CD4-positive, alpha-beta T cell treated with Interleukin-15 for 1 hour (primary cell): ENCODE results near the gene NOC3L.
"Not testable (repeated sequence)": the region's sequence is repeated elsewhere in the genome, so short reads cannot be mapped to it uniquely, and the experiment has no call there.

Experiments used
- DNase-seq: peaks from one replicate; pipeline ENCODE4 v3.0.0-alpha.2; 2020

NOC3L gene

GRCh38 chr10:94361171-94361794 lies 1.5 kb downstream of the NOC3L start:
- DNase-seq = no peak

GRCh38 chr10:94358480-94358879 lies 4.3 kb downstream of the NOC3L start:
- no peak for DNase-seq

GRCh38 chr10:94357193-94357592 lies 5.5 kb downstream of the NOC3L start:
- DNase-seq = no peak

- DNase-seq = no peak
These were observed 6.9 kb downstream of the NOC3L start for GRCh38 chr10:94355841-94356240.

- DNase-seq = no peak
These were observed 9.4 kb downstream of the NOC3L start for GRCh38 chr10:94353336-94353735.

- DNase-seq = no peak
These were observed 11.7 kb downstream of the NOC3L start for GRCh38 chr10:94351089-94351488.

- DNase-seq = not testable (repeated sequence)
These were observed 12.2 kb downstream of the NOC3L start for GRCh38 chr10:94350500-94350899.

GRCh38 chr10:94349327-94349726 lies 13.4 kb downstream of the NOC3L start:
- DNase-seq = no peak

GRCh38 chr10:94344522-94345122 lies 18.1 kb downstream of the NOC3L start:
- no peak for DNase-seq

GRCh38 chr10:94343151-94343550 lies 19.6 kb downstream of the NOC3L start:
- no peak for DNase-seq

GRCh38 chr10:94334857-94335256 lies 27.9 kb downstream of the NOC3L start:
- no peak for DNase-seq

GRCh38 chr10:94333051-94333450 lies 29.7 kb downstream of the NOC3L start:
- no peak for DNase-seq

- DNase-seq = no peak
These were observed 34.1 kb downstream of the NOC3L start for GRCh38 chr10:94328613-94329012.

- DNase-seq = no peak
These were observed 35.1 kb downstream of the NOC3L start for GRCh38 chr10:94327649-94328048.

GRCh38 chr10:94324609-94325233 lies 38.0 kb downstream of the NOC3L start:
- no peak for DNase-seq

GRCh38 chr10:94320285-94320914 lies 42.3 kb downstream of the NOC3L start:
- peak; percentile 31 for DNase-seq

- DNase-seq = no peak
These were observed 46.2 kb downstream of the NOC3L start for GRCh38 chr10:94316560-94316959.

GRCh38 chr10:94315975-94316464 lies 46.7 kb downstream of the NOC3L start:
- no peak for DNase-seq

- DNase-seq = no peak
These were observed 47.7 kb downstream of the NOC3L start for GRCh38 chr10:94315024-94315451.

GRCh38 chr10:94310369-94310768 lies 52.4 kb downstream of the NOC3L start:
- no peak for DNase-seq

- DNase-seq = no peak
These were observed 53.9 kb downstream of the NOC3L start for GRCh38 chr10:94308866-94309265.

GRCh38 chr10:94307046-94307615 lies 55.6 kb downstream of the NOC3L start:
- no peak for DNase-seq

- no peak for DNase-seq
These were observed 58.8 kb downstream of the NOC3L start for GRCh38 chr10:94303929-94304328.
